ENCODE measurements around the gene FADS3.

The FADS3 gene

DNA sequence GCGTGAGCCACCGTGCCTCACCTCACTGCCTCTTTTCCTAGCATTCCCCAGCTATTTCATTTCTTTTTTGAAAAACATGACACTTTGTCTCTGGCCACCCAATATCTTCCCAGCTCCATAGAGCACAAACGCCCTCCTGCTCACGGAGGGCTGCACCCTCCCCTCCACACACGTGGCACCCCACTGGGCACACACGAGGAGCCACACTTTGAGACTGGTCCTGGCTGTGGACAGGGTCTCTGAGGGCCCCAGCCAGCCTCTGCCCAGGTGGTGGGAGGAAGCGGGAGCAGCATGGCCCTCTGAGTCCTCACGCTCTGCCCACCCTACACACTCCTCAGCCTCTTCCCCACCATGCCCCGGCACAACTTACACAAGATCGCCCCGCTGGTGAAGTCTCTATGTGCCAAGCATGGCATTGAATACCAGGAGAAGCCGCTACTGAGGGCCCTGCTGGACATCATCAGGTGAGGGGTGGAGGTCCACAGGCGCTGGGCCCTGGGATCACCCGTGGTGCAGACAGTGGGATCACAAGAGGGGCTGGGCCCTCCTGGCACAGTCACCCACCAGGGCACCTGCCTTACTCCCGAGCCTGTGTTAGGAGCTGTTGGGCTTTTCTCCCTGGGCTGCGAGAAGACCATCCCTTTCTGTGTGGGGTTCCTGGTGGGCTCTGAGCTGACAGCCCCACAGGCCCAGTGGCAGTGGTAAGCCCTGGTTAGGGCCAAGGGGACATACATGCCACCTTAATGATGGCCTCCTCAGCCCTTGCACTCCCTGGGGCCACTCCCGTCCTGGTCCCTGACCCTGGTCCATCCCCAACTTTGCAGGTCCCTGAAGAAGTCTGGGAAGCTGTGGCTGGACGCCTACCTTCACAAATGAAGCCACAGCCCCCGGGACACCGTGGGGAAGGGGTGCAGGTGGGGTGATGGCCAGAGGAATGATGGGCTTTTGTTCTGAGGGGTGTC is 26.2 kb downstream of the FADS3 start:
- Histone ChIP-seq H3K9ac (no peak overlapping the region), H3K4me1 (peaks cover 16% of the 10 kb centered on the region), H3K4me2 (no peak overlapping the region), H3K4me3 (no peak overlapping the region), H3K36me3 (peaks cover 71% of the 10 kb centered on the region), H4K20me1 (peaks cover 54% of the 10 kb centered on the region), H3K27ac (no peak overlapping the region), H3K9me3 (no peaks in the 10 kb centered on the region), H3K27me3 (no peaks in the 10 kb centered on the region)
- TF ChIP-seq Cebpa-rat (IDR thresholded peaks at IDR 0.05): no peak

DNA sequence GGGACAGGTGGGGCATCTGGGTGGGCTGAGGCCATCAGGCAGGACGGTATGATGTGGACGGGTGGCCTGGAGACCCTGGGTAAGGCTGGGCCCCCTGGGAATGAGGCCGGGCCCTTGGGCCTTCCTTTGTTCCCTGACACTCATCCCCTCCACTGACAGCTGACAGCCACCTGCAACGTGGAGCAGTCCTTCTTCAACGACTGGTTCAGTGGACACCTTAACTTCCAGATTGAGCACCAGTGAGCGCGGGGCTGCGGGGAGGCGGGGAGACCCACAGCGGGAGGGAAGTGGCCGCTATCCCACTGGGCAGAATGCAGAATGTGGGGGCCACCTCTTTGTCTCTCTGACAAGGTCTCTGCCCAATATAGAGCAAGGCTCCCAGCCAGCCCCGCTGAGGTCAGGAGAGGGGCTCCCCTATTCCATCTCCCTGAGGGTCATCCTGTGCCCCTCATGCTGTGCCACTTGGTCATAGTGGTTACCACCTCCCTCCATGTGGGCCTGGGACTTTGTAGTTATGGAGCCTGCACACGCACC is 27.7 kb downstream of the FADS3 start:
- peaks cover 85% of the 10 kb centered on the region for H3K36me3 ChIP-seq
- no peaks in the 10 kb centered on the region for H3K9me3 ChIP-seq
- H3K4me1 ChIP-seq: peaks cover 1% of the 10 kb centered on the region; the same call in 1 of the 2 replicates
- no peak overlapping the region for H3K9ac ChIP-seq
- H4K20me1 ChIP-seq: peaks cover 39% of the 10 kb centered on the region
- H3K27ac ChIP-seq: no peak overlapping the region
- H3K27me3 ChIP-seq: no peaks in the 10 kb centered on the region
- H3K4me2 ChIP-seq: no peak overlapping the region
- no peak overlapping the region for H3K4me3 ChIP-seq
- no peak for TF ChIP-seq Cebpa-rat (IDR thresholded peaks at IDR 0.05)

DNA sequence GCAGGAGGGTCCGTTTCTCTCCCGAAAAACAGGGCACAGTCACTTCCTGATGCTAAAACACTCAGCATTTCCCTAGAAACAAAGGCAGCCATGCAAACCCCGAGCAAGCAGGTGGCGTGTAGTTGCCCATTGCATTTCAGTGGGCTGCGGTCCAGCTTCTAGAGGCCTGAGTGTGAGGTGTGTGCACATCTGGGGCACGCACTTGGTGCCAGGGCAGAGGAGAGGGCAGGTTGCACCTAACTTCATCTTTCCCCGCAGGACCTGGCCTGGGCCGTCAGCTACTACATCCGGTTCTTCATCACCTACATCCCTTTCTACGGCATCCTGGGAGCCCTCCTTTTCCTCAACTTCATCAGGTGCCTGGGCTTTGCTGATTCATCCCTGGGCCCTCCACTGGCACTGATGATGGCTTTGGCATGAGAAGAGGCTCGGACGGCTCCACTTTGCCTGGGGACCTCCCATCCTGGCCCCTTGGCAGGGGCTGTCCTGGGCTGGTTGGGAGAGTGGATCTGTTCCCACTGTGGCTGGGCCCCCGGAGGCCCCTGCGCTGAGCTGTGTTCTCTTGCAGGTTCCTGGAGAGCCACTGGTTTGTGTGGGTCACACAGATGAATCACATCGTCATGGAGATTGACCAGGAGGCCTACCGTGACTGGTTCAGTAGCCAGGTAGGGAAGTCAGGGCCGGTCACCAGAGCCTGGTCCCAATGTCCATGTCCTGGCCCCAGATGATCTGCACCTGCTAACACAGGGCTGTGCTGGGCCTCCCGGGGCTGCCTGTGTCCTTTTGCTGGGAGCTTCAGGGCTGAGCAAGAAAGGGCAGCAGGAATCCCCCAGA is 28.4 kb downstream of the FADS3 start:
- Histone ChIP-seq H3K9me3 (no peaks in the 10 kb centered on the region), H4K20me1 (peaks cover 38% of the 10 kb centered on the region), H3K36me3 (peaks cover 92% of the 10 kb centered on the region), H3K4me1 (no peaks in the 10 kb centered on the region), H3K27me3 (no peaks in the 10 kb centered on the region), H3K4me3 (no peak overlapping the region), H3K4me2 (no peak overlapping the region), H3K27ac (no peak overlapping the region), H3K9ac (no peak overlapping the region)
- TF ChIP-seq Cebpa-rat (IDR thresholded peaks at IDR 0.05): no peak

DNA sequence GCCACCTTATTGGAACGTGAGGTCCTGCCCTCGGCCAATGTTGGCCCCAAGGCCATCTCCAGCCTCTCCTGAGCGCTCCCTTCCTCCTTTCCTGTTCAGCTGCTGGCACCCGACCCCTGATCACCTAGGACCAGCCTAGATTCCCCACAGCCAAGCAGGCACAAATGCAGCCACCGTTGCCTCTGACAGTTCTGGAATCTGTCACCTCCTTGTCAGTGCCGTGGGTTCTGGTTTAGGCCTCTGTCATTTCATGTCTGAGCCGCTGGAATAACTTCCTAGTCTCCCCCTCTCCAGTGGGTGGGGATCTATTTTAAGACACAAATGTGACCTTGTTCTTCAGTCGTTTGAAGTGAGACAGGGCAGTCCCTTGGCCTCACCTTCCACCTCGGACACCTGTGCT is 29.7 kb downstream of the FADS3 start:
- H3K27me3 ChIP-seq: no peaks in the 10 kb centered on the region
- H3K36me3 ChIP-seq: peaks cover 100% of the 10 kb centered on the region
- H3K4me3 ChIP-seq: no peak overlapping the region
- no peaks in the 10 kb centered on the region for H3K4me1 ChIP-seq
- H4K20me1 ChIP-seq: peaks cover 43% of the 10 kb centered on the region
- H3K27ac ChIP-seq: no peak overlapping the region
- no peak for TF ChIP-seq Cebpa-rat (IDR thresholded peaks at IDR 0.05)
- no peaks in the 10 kb centered on the region for H3K9me3 ChIP-seq
- no peak overlapping the region for H3K9ac ChIP-seq
- no peak overlapping the region for H3K4me2 ChIP-seq

DNA sequence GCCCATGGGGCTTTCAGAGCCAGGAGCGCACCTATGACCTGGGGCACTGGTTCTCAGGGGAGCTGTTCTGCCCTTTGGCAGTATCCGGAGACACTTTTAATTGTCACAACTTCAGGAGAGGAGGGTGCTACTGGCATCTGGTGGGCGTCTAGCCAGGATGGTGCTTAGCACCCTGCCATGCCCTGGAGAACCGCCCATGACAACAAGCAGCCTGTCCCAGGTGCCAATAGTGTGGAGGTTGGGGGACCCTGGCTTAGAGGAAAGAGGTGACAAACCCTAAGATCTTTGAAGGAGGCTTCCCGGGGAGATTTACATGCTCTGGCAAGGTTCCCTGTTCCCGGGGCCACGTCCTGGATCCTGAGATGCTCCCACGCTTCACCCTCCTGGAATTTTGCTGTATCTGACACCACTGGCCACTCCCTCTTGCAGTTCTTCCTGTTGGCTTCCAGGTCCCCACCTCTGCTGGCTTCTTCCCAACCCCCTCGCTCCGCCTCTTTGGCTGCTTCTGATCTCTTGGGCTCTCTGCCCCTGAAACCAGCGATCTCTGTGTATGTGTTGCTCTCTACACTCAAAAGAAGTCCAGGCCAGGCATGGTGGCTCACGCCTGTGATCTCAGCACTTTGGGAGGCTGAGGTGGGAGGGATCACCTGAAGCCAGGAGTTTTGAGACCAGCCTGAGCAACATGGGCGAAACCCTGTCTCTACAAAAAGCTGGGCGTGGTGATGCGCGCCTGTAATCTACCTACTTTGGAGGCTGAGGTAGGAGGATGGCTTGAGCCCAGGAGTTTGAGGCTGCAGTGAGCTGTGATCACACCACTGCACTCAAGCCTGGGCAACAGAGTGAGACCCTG is 31.1 kb downstream of the FADS3 start:
- Histone ChIP-seq H3K9me3 (no peaks in the 10 kb centered on the region), H3K27me3 (no peaks in the 10 kb centered on the region), H3K4me2 (no peak overlapping the region), H3K27ac (no peak overlapping the region), H3K4me3 (no peak overlapping the region), H3K9ac (no peak overlapping the region), H3K36me3 (peaks cover 100% of the 10 kb centered on the region), H4K20me1 (peaks cover 44% of the 10 kb centered on the region), H3K4me1 (no peaks in the 10 kb centered on the region)
- no peak for TF ChIP-seq Cebpa-rat (IDR thresholded peaks at IDR 0.05)

DNA sequence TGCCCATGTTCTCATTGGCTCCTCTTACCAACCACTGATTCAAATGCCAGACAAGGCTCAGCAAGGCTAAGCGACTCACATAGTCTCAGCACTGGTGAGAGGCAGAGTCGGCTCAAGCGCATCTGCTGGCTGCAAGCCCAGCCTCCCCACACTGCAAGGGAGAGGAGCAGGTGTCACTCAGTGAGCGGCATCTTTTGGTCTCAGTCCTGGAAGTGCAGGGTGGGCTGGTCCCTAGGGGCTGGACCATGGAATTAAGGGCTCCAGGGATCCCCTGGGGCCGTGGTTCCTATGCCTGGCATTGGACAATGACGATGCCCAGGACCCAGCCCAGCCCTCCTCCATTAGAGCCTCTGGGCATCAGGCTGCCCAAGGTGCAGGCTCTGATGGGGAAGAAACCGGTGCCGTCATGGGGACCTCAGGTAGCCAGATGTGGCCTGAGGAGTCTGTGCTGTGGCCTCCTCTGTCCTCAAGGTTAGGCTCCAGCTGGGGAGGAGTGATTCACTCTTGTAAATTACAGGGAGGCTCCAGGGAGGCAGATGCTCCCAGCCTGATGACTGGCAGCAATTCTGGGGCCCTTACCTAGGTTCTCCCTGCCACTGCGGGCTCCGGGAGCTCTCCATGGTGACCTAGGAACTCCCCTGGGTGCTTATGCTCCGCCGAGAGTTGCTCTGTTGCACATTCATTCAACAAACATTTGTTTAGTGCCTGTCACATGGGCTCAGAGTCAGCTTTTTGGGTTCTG is 35.2 kb downstream of the FADS3 start:
- no peak for TF ChIP-seq Cebpa-rat (IDR thresholded peaks at IDR 0.05)
- peaks cover 98% of the 10 kb centered on the region for H3K36me3 ChIP-seq
- no peak overlapping the region for H3K9ac ChIP-seq
- no peaks in the 10 kb centered on the region for H3K27me3 ChIP-seq
- H3K4me1 ChIP-seq: peaks cover 17% of the 10 kb centered on the region; the same call in 1 of the 2 replicates
- H3K4me3 ChIP-seq: no peak overlapping the region
- H3K27ac ChIP-seq: no peak overlapping the region
- H4K20me1 ChIP-seq: peaks cover 63% of the 10 kb centered on the region
- no peaks in the 10 kb centered on the region for H3K9me3 ChIP-seq
- H3K4me2 ChIP-seq: no peak overlapping the region

DNA sequence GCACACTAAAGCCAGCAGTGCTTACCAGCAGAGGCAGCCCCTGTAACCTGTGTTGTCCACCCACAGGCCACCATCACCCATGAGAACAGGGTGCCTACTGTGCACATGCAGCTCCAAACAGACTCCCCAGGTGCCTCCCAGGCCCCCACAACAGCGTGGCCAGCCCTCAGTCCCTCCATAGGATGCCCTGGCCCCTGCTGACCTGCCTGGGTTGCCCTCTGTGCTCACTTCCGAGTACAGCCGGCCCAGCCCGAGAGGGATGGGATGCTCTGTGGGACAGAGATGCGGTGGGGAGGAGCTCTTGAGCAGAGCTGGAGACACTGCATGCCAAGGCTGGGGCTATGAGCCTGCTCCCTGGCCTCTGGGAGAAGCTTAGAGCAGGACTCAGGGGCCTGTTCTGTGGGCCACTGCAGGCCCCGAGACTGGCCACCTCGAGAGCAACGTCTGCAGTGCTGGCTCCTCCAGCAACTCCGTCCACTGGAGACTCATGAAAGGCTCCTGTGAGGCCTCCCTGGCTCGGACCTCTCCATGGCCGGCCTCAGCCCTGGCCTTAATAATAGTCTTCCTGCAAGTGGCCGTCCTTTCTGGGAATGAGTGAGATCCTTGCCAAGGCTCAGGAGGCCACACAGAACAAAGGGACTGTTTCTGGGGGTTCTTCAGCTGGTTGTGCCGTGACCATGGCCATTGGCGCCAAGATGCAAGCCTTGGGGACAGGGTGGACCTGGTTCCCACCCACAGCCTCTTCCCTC is 36.2 kb downstream of the FADS3 start:
- H3K9ac ChIP-seq: no peak overlapping the region
- H3K4me3 ChIP-seq: no peak overlapping the region
- H3K27me3 ChIP-seq: no peaks in the 10 kb centered on the region
- peaks cover 21% of the 10 kb centered on the region; the same call in 1 of the 2 replicates for H3K4me1 ChIP-seq
- H3K4me2 ChIP-seq: no peak overlapping the region
- H4K20me1 ChIP-seq: peaks cover 70% of the 10 kb centered on the region
- H3K9me3 ChIP-seq: no peaks in the 10 kb centered on the region
- H3K36me3 ChIP-seq: peaks cover 98% of the 10 kb centered on the region
- peak overlapping the region; percentile 9; the same call in 1 of the 2 replicates for H3K27ac ChIP-seq
- no peak for TF ChIP-seq Cebpa-rat (IDR thresholded peaks at IDR 0.05)

All from BLaER1 (cell line).